ENCODE results near the gene HOXC5.

- TF ChIP-seq POLR2A (IDR thresholded peaks at IDR 0.05) (no peak), CTCF (IDR thresholded peaks at IDR 0.05) (no peak)
Observed at GRCh38 chr12:54030442-54030801, 2.4 kb upstream of the HOXC5 start.
